Pancreas (tissue), 10 donors: ENCODE results near the gene SAE1. TPM values are rescaled to one million over a fixed set of nuclear protein-coding genes. Genes with fewer than 3 reads are reported as not detected.

Source experiments
- ATAC-seq, 4 donors: fragments of 200-7000 bp; cut with Tn5 transposase; one replicate each; pipeline versions ENCODE4 v1.8.0 to v1.9.1; 2020; ENCODE audit warnings: mild to moderate bottlenecking in 4 of 4, moderate library complexity in 4 of 4
- DNase-seq, 6 donors: peaks; one replicate each; pipeline ENCODE4 v3.0.0-alpha.2; 2020
- FAIRE-seq: peaks from 2 replicates; lab custom pipeline; 2012; peaks lifted over from hg19 to GRCh38; lab: Jason Lieb, UNC
- H3K27ac ChIP-seq, 4 donors: fragments of 200-600 bp; sonication (generic); 1 replicate in 3 of 4; 2 replicates in 1 of 4; pipeline versions ENCODE4 v1.5.0 to v1.8.0; 2020
- H3K27me3 ChIP-seq, 4 donors: fragments of 200-600 bp; one replicate each; pipeline ENCODE4 v1.8.0; 2021
- H3K36me3 ChIP-seq, 3 donors: fragments of 200-600 bp; sonication (generic) in 1 of 3; one replicate each; pipeline versions ENCODE4 v1.5.0 to v1.8.0; 2020 to 2021
- H3K4me1 ChIP-seq, 3 donors: fragments of 200-600 bp; one replicate each; pipeline ENCODE4 v1.8.0; 2021
- H3K4me3 ChIP-seq, 4 donors: fragments of 200-600 bp; sonication (generic) in 2 of 4; one replicate each; pipeline versions ENCODE4 v1.5.0 to v1.8.0; 2020 to 2021
- H3K9me3 ChIP-seq, 4 donors: fragments of 200-600 bp; one replicate each; pipeline ENCODE4 v1.8.0; 2021
- WGBS, 2 donors: extraction: QIAGEN DNeasy Blood & Tissue Kit; methylation state at CpG; one replicate each; pipeline ENCODE4 v1.1.7; 2013; 5-methylcytosine and 5-hydroxymethylcytosine counted together
- intact Hi-C, 3 donors: fragments of 100-400 bp; cut with DNase I; formaldehyde crosslinking; loops; one replicate each; pipeline versions ENCODE4 v1.11.1 to v1.14.2; 2022
- polyA plus RNA-seq, 2 donors: library from polyadenylated mRNA; stranded (reverse); fragments of 200-250 nt; gene quantifications; one replicate each; pipeline ENCODE4 v1.2.3, GENCODE V29; 2013
- total RNA-seq, 6 donors: library from RNA; stranded (reverse); fragmentation: NEBNext Ultra II Directional in 4 of 6; extraction: Animal tissue kit (Norgen Biotek cat#: 25700) in 4 of 6; gene quantifications; one replicate each; pipeline versions ENCODE4 v1.2.1 to v1.2.4, GENCODE V29; 2021 to 2023
- TF ChIP-seq, protein P1 (sequence below), 4 donors: fragments of 200-600 bp; sonication (generic) in 3 of 4; IDR thresholded peaks; one replicate each; pipeline versions ENCODE4 v1.5.0 to v1.8.0; 2021; ENCODE audit warnings: antibody characterized with exemption in 4 of 4
- donor health status: healthy with polysubstance abuse.
- donor health status: DM: no; HTN: no; CAD: no; lungs with moderate emphysema.
- donor health status: DM: no; HTN: no; CAD: no.
- donor health status: control.
- donor health status: control.
- donor health status: Bipolar disorder and iron deficiency.
- donor health status: DM: yes; HTN: yes; CAD: no.
- donor health status: DM: no; HTN: no; CAD: no.
- donor health status: DM: no; HTN: no; CAD: no.
- donor health status: DM: yes; HTN: yes; CAD: no.

SAE1 gene
- total and polyA plus RNA-seq, 8 donors, result 10.0 to 25.8 (median 20.1) TPM

DNA sequence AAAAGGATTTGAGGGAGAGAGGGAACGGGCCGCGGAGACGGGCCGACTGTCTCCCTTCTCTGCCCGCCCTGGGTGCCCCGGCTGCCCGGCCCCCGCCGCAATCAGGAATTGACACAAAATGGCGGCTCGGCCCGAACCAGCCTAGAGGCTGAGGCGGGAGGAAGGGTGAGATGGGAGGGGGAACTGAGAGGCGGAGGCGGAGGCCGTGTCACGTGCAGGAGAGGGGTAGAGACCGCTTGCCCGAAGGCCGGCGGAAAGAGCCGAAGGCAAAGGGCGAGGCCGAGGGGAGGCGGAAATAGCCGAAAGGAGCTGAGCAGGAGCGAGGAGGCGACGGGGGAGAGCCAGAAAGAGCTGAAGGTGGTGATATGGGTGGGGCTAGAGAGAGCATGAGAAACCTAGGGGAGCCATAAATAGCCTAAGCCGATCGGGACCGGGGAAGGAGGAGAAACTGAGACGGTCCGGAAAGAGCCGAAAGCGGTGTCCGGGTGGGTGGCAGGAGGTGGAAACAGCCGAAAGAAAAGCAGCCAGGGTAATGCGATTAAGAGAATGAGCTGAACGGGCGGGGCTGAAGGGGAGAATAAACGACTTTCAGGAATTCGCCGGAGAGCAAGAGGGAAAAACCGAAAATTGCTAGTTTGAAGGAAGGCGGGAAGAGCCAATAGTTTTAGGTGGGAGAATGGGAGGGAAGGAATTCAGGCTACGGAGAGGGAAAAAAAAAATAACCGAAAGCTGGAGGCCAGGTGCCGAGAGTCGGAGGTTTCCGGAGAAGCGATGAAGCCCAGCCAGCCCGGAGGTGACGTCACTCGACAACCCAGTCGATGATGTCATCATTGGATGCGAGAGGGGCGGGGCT, 17.4 kb upstream of the SAE1 start, which contains the start of gene ZC3H4:
Gene ZC3H4 (minus strand): TSS at position 780 of the 853 bp plus-strand sequence. CDS start 1,192 bp downstream, outside the sequence.
- WGBS, 2 donors, result 0% methylated on average over 58 to 59 of the region's 59 CpGs
- peak; percentile 89 to 94 (median 93) for ATAC-seq
- FAIRE-seq, result peak; percentile 96

DNA sequence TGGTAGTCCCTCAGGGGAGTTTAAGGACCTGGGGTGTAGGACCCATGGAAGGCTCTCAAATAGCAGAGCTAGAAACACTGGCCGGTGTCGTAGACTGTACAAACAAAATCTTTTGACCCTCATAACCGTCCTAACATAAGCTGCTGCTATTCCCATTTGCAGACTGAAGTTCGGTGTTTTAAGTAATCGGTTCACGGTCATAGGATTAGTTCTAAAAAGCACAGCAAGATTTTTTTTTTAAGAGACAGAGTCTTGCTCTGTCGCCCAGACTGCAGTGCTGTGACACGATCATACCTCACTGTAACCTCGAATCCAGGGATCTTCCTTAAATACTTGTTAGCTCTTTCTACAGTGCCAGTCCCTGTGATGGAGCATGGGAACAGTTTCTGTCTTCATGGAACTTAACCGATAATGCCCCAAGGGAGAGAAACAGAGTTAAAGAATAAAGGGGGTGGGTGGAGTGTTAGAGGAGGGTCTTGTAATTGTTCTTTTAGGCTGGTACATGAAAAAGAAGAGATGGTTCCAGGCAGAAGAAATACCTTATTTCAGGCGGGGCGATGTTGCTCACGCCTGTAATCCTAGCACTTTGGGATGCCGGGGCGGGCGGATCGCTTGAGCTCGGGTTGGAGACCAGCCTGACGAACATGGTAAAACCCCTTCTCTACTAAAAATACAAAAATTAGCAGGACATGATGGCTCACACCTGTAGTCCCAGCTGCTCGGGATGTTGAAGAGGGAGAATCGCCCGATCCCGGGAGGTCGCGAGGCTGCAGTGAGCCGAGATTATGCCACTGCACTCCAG, 16.6 kb upstream of the SAE1 start:
- ATAC-seq (no peak), DNase-seq (no peak), FAIRE-seq (no peak)
- Histone ChIP-seq H3K27me3 (no peaks in the 10 kb centered on the region), H3K36me3 (no peaks in the 10 kb centered on the region), H3K4me3 (peak overlapping the region in 3 of 4 donors; percentile 81 to 95 (median 90)), H3K27ac (peak overlapping the region; percentile 99 to 100 (median 99)), H3K4me1 (peaks cover 0 to 8% (median 0%) of the 10 kb centered on the region in 3 donors), H3K9me3 (no peaks in the 10 kb centered on the region)
- TF ChIP-seq, protein P1, sequence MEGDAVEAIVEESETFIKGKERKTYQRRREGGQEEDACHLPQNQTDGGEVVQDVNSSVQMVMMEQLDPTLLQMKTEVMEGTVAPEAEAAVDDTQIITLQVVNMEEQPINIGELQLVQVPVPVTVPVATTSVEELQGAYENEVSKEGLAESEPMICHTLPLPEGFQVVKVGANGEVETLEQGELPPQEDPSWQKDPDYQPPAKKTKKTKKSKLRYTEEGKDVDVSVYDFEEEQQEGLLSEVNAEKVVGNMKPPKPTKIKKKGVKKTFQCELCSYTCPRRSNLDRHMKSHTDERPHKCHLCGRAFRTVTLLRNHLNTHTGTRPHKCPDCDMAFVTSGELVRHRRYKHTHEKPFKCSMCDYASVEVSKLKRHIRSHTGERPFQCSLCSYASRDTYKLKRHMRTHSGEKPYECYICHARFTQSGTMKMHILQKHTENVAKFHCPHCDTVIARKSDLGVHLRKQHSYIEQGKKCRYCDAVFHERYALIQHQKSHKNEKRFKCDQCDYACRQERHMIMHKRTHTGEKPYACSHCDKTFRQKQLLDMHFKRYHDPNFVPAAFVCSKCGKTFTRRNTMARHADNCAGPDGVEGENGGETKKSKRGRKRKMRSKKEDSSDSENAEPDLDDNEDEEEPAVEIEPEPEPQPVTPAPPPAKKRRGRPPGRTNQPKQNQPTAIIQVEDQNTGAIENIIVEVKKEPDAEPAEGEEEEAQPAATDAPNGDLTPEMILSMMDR (IDR thresholded peaks at IDR 0.05), result no peak
- WGBS, 2 donors, result 37 to 47% methylated on average over 26 of the region's 26 CpGs
- intact Hi-C loops, result no loop called here

More for the DNA sequence above, 17.4 kb upstream of the SAE1 start, which contains the start of gene ZC3H4:
- Histone ChIP-seq H3K9me3 (no peaks in the 10 kb centered on the region), H3K36me3 (no peaks in the 10 kb centered on the region), H3K27me3 (no peaks in the 10 kb centered on the region), H3K4me1 (peaks cover 3 to 16% (median 4%) of the 10 kb centered on the region in 3 donors), H3K27ac (peak within 1 kb of the TSS; percentile 99 to 100 (median 99)), H3K4me3 (peak within 1 kb of the TSS; percentile 81 to 95 (median 88))
- intact Hi-C loops, result no loop called here
- TF ChIP-seq, protein P1 (IDR thresholded peaks at IDR 0.05), result no peak
- peak; percentile 96 to 100 (median 100) for DNase-seq

DNA sequence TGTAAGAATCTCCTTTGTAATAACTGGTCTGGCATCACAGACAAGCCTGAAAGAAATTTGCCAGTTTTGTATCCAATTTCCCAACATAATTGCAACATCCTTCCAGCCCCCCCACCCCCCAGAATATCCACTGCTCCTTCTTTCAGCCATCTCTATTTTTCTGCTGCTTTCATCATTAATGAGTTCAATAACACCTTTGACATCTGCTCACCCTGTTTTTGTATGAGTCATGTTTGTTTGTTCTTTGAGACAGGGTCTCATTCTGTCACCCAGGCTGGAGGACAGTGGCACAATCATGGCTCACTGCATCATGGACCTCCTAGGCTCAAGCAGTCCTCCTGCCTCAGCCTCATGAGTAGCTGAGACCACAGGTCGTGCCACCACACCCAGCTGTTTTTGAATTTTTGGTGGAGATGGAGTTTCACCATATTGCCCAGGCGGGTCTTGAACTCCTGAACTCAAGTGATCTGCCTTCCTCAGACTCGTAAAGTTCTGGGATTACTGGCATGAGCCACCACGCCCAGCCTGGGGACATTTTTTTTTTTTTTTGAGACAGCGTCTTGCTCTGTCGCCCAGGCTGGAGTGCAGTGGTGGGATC, 10.1 kb upstream of the SAE1 start:
- DNase-seq (no peak), ATAC-seq (no peak), FAIRE-seq (no peak)
- no peaks in the 10 kb centered on the region for H3K9me3 ChIP-seq
- H3K4me3 ChIP-seq, result no peak overlapping the region
- no peak overlapping the region for H3K27ac ChIP-seq
- intact Hi-C loops, result no loop called here
- WGBS, 2 donors, result 82 to 91% methylated on average over 6 of the region's 6 CpGs
- no peaks in the 10 kb centered on the region for H3K4me1 ChIP-seq
- H3K27me3 ChIP-seq, result no peaks in the 10 kb centered on the region
- TF ChIP-seq, protein P1 (IDR thresholded peaks at IDR 0.05), result no peak
- no peaks in the 10 kb centered on the region for H3K36me3 ChIP-seq

DNA sequence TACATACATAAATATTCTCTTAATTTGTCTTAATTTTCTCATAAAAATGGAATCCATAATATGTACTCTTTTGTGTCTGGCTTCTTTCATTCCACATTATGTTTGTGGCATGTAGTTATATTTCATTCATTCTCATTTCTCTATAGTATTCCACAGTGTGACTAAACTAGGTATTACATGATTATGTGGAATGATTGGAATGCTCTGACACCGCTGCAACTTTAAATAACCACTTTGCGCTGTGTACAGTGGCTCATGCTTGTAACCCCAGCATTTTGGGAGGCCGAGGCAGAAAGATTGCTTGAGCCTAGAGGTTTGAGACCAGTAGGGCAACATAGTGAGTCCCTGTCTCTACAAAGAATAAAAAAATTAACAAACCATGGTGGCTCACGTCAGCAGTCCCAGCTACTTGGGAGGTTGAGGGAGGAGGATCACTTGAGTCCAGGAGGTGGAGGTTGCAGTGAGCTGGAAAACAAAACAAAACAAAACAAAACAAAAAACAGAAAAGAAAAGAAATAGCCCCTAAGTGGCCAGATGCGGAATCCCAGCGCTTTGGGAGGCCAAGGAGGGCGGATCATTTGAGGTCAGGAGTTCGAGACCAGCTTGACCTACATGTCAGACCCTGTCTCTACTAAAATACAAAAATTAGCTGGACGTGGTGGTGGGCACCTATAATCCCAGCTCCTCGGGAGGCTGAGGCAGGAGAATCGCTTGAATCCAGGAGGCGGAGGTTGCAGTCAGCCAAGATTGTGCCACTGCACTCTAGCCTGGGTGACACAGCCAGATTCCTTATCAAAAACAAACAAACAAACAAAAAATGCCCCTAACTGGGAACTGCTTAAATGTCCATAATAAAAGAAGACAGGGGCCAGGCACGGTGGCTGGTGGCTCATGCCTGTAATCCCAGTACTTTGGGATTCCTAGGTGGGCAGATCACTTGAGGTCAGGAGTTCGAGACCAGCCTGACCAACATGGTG, 8.0 kb upstream of the SAE1 start:
- H3K9me3 ChIP-seq, result no peaks in the 10 kb centered on the region
- no peaks in the 10 kb centered on the region for H3K36me3 ChIP-seq
- H3K27me3 ChIP-seq, result no peaks in the 10 kb centered on the region
- WGBS, 2 donors, result 75 to 77% methylated on average over 14 of the region's 14 CpGs
- FAIRE-seq, result no peak
- intact Hi-C loops, result no loop called here
- no peak overlapping the region for H3K27ac ChIP-seq
- no peak for ATAC-seq
- TF ChIP-seq, protein P1 (IDR thresholded peaks at IDR 0.05), result no peak
- H3K4me1 ChIP-seq, result no peaks in the 10 kb centered on the region
- no peak for DNase-seq
- H3K4me3 ChIP-seq, result no peak overlapping the region
